WTC11 (cell line): ENCODE data around the gene PHACTR2. TPM values are rescaled to one million over a fixed set of nuclear protein-coding genes. Genes with fewer than 3 reads are reported as not detected.

Source experiments
- ATAC-seq: fragments of 200-7000 bp; cut with Tn5 transposase; 2 replicates; pipeline ENCODE4 v1.10.0; 2021; ENCODE audit warnings: mild to moderate bottlenecking, moderate library complexity
- CTCF ChIA-PET: fragments of 300-600 bp; sonication (Branson Sonifier 250); formaldehyde crosslinking; loops from one replicate; lab custom pipeline; 2021; ENCODE audit warnings: antibody characterized with exemption; lab: Charles Lee
- POLR2A ChIA-PET: fragments of 350-600 bp; sonication (Branson Sonifier 250); formaldehyde crosslinking; loops from one replicate; lab custom pipeline; 2021; ENCODE audit warnings: antibody characterized with exemption; lab: Charles Lee
- DNase-seq: peaks from one replicate; pipeline ENCODE4 v3.0.0; 2021; ENCODE audit warnings: low spot score
- H3K27ac Mint-ChIP-seq: 2 replicates; pipeline ENCODE4 v1.8.0; 2021; ENCODE audit warnings: mixed read lengths
- H3K27me3 Mint-ChIP-seq: 2 replicates; pipeline ENCODE4 v1.8.0; 2021; ENCODE audit warnings: low read depth, mild to moderate bottlenecking, moderate library complexity, mixed read lengths
- H3K36me3 Mint-ChIP-seq: 2 replicates; pipeline ENCODE4 v1.8.0; 2021; ENCODE audit warnings: mixed read lengths
- H3K4me1 Mint-ChIP-seq: 2 replicates; pipeline ENCODE4 v1.8.0; 2022; ENCODE audit warnings: mixed read lengths
- H3K4me3 Mint-ChIP-seq: 2 replicates; pipeline ENCODE4 v1.8.0; 2021; ENCODE audit warnings: mild to moderate bottlenecking, moderate library complexity, mixed read lengths
- H3K9me3 Mint-ChIP-seq: 2 replicates; pipeline ENCODE4 v1.8.0; 2021; ENCODE audit warnings: mixed read lengths
- ARID4B ChIP-seq: sonication (generic); formaldehyde crosslinking; IDR thresholded peaks from 2 replicates; pipeline ENCODE4 v1.8.0; 2023; ENCODE audit warnings: missing genetic modification reagents, mild to moderate bottlenecking, borderline replicate concordance
- ETV6 ChIP-seq: sonication (generic); formaldehyde crosslinking; IDR thresholded peaks from 2 replicates; pipeline ENCODE4 v1.8.1; 2022; ENCODE audit warnings: mild to moderate bottlenecking, missing genetic modification reagents
- FOXP1 ChIP-seq: sonication (generic); formaldehyde crosslinking; IDR thresholded peaks from 2 replicates; pipeline ENCODE4 v1.8.0; 2022; ENCODE audit warnings: missing genetic modification reagents, mild to moderate bottlenecking, moderate library complexity, borderline replicate concordance
- MYBL2 ChIP-seq: sonication (generic); formaldehyde crosslinking; IDR thresholded peaks from 2 replicates; pipeline ENCODE4 v1.8.1; 2023; ENCODE audit warnings: mild to moderate bottlenecking, moderate library complexity, missing genetic modification reagents
- NR2C2 ChIP-seq: sonication (generic); formaldehyde crosslinking; IDR thresholded peaks from 2 replicates; pipeline ENCODE4 v1.8.0; 2022; ENCODE audit warnings: mild to moderate bottlenecking, missing genetic modification reagents
- SP1 ChIP-seq: sonication (generic); formaldehyde crosslinking; conservative IDR thresholded peaks from 2 replicates; pipeline ENCODE4 v1.8.1; 2022; ENCODE audit warnings: missing genetic modification reagents
- TEAD4 ChIP-seq: sonication (generic); formaldehyde crosslinking; IDR thresholded peaks from 2 replicates; pipeline ENCODE4 v1.8.0; 2022; ENCODE audit warnings: mild to moderate bottlenecking, missing genetic modification reagents
- ZBTB21 ChIP-seq: sonication (generic); formaldehyde crosslinking; IDR thresholded peaks from 2 replicates; pipeline ENCODE4 v1.8.1; 2023; ENCODE audit warnings: mild to moderate bottlenecking, missing genetic modification reagents, borderline replicate concordance
- ZNF138 ChIP-seq: sonication (generic); formaldehyde crosslinking; conservative IDR thresholded peaks from 2 replicates; pipeline ENCODE4 v1.8.1; 2022; ENCODE audit warnings: mild to moderate bottlenecking, moderate library complexity, missing genetic modification reagents
- total RNA-seq: library from RNA; stranded (reverse); gene quantifications from 3 replicates; pipeline ENCODE4 v1.2.3, GENCODE V29; 2021
- TF ChIP-seq, protein P1 (sequence below): sonication (generic); formaldehyde crosslinking; IDR thresholded peaks from 2 replicates; pipeline ENCODE4 v1.8.1; 2023; ENCODE audit warnings: mild to moderate bottlenecking, moderate library complexity, missing genetic modification reagents
- TF ChIP-seq, protein P2 (sequence below): fragments of 200-600 bp; IDR thresholded peaks from 2 replicates; pipeline ENCODE4 v1.8.0; 2022; ENCODE audit warnings: antibody characterized with exemption
- TF ChIP-seq, protein P3 (sequence below): fragments of 250-450 bp; sonication (Bioruptor Pico); IDR thresholded peaks from 2 replicates; pipeline ENCODE4 v1.9.0; 2021; ENCODE audit warnings: mild to moderate bottlenecking, borderline replicate concordance
- TF ChIP-seq, protein P4 (sequence below): fragments of 250-450 bp; sonication (Bioruptor Pico); IDR thresholded peaks from 2 replicates; pipeline ENCODE4 v1.9.0; 2021; ENCODE audit warnings: mild to moderate bottlenecking
- TF ChIP-seq, protein P5 (sequence below): sonication (generic); formaldehyde crosslinking; IDR thresholded peaks from 2 replicates; pipeline ENCODE4 v1.8.0; 2022; ENCODE audit warnings: mild to moderate bottlenecking, missing genetic modification reagents
- TF ChIP-seq, protein P6 (sequence below): fragments of 250-450 bp; sonication (Bioruptor Pico); IDR thresholded peaks from 2 replicates; pipeline ENCODE4 v1.8.0; 2021; ENCODE audit warnings: mild to moderate bottlenecking

Gene PHACTR2
- total RNA-seq, 1 experiment from 2014 or later = 90.5 TPM

DNA sequence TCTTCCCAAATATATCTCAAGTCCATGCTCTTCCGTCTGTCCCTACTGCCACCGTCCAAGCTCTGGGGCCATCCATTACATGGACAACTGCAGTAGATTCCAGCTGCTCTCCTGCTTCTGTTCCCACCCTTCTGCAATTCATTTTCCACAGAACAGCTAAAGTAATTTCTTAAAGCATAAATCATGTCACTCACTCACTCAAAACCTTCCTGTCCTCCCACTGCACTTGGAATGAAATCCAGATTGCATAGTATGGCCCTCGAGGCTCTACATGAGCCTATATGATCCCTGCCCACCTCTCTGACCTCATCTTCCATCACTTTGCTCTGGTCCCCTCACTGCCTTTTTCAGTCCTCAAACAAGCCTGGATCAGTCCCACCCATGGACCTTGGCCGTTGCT lies 10.9 kb downstream of the PHACTR2 start:
- Mint-ChIP-seq H3K27me3 (no peaks in the 10 kb centered on the region), H3K4me1 (peaks cover 71% of the 10 kb centered on the region), H3K27ac (peak overlapping the region; percentile 66), H3K9me3 (peaks cover under 1% of the 10 kb centered on the region; the same call in 1 of the 2 replicates), H3K4me3 (no peak overlapping the region), H3K36me3 (peaks cover 17% of the 10 kb centered on the region)
- no peak for DNase-seq
- no peak for ATAC-seq
- CTCF ChIA-PET = interaction anchor here (1.3 to 1.7 kb wide), 2 partner anchors 9 to 11 kb away, joined by 4 to 5 read pairs; no protein-coding TSS in a partner anchor
- TF ChIP-seq ARID4B (CRISPR knock-in tag) (no peak), ZBTB21 (CRISPR knock-in tag) (no peak), SP1 (no peak), ETV6 (CRISPR knock-in tag) (no peak), MYBL2 (CRISPR knock-in tag) (no peak), FOXP1 (CRISPR knock-in tag) (no peak)
- TF ChIP-seq, protein P1, sequence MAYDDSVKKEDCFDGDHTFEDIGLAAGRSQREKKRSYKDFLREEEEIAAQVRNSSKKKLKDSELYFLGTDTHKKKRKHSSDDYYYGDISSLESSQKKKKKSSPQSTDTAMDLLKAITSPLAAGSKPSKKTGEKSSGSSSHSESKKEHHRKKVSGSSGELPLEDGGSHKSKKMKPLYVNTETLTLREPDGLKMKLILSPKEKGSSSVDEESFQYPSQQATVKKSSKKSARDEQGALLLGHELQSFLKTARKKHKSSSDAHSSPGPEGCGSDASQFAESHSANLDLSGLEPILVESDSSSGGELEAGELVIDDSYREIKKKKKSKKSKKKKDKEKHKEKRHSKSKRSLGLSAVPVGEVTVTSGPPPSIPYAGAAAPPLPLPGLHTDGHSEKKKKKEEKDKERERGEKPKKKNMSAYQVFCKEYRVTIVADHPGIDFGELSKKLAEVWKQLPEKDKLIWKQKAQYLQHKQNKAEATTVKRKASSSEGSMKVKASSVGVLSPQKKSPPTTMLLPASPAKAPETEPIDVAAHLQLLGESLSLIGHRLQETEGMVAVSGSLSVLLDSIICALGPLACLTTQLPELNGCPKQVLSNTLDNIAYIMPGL (CRISPR knock-in tag) = no peak
- TF ChIP-seq, protein P2, sequence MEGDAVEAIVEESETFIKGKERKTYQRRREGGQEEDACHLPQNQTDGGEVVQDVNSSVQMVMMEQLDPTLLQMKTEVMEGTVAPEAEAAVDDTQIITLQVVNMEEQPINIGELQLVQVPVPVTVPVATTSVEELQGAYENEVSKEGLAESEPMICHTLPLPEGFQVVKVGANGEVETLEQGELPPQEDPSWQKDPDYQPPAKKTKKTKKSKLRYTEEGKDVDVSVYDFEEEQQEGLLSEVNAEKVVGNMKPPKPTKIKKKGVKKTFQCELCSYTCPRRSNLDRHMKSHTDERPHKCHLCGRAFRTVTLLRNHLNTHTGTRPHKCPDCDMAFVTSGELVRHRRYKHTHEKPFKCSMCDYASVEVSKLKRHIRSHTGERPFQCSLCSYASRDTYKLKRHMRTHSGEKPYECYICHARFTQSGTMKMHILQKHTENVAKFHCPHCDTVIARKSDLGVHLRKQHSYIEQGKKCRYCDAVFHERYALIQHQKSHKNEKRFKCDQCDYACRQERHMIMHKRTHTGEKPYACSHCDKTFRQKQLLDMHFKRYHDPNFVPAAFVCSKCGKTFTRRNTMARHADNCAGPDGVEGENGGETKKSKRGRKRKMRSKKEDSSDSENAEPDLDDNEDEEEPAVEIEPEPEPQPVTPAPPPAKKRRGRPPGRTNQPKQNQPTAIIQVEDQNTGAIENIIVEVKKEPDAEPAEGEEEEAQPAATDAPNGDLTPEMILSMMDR = no peak
- TF ChIP-seq, protein P3, sequence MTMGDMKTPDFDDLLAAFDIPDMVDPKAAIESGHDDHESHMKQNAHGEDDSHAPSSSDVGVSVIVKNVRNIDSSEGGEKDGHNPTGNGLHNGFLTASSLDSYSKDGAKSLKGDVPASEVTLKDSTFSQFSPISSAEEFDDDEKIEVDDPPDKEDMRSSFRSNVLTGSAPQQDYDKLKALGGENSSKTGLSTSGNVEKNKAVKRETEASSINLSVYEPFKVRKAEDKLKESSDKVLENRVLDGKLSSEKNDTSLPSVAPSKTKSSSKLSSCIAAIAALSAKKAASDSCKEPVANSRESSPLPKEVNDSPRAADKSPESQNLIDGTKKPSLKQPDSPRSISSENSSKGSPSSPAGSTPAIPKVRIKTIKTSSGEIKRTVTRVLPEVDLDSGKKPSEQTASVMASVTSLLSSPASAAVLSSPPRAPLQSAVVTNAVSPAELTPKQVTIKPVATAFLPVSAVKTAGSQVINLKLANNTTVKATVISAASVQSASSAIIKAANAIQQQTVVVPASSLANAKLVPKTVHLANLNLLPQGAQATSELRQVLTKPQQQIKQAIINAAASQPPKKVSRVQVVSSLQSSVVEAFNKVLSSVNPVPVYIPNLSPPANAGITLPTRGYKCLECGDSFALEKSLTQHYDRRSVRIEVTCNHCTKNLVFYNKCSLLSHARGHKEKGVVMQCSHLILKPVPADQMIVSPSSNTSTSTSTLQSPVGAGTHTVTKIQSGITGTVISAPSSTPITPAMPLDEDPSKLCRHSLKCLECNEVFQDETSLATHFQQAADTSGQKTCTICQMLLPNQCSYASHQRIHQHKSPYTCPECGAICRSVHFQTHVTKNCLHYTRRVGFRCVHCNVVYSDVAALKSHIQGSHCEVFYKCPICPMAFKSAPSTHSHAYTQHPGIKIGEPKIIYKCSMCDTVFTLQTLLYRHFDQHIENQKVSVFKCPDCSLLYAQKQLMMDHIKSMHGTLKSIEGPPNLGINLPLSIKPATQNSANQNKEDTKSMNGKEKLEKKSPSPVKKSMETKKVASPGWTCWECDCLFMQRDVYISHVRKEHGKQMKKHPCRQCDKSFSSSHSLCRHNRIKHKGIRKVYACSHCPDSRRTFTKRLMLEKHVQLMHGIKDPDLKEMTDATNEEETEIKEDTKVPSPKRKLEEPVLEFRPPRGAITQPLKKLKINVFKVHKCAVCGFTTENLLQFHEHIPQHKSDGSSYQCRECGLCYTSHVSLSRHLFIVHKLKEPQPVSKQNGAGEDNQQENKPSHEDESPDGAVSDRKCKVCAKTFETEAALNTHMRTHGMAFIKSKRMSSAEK (CRISPR knock-in tag) = no peak
- POLR2A ChIA-PET = no interaction called here

DNA sequence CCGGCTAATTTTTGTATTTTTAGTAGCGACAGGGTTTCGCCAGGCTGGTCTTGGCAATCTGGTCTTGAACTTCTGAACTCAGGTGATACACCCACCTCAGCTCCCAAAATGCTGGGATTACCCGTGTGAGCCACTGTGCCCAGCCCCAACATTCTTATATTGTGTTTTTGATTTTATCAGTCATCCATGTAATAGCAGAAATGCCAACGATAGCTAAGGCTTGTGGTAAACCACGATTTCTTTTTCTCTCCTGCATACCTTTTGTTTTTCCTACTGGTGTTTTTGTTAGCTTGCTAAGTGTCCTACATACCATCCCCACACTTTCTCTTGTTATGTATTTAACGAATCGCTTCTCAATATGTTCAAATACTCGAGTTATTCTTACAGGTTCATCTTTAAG lies 12.1 kb downstream of the PHACTR2 start:
- peaks cover 78% of the 10 kb centered on the region for H3K4me1 Mint-ChIP-seq
- H3K27me3 Mint-ChIP-seq = no peaks in the 10 kb centered on the region
- peak overlapping the region; percentile 60 for H3K27ac Mint-ChIP-seq
- ChIA-PET CTCF (interaction anchor here (0.7 to 1.7 kb wide), 5 partner anchors 10 to 114 kb away, joined by 4 to 6 read pairs (median 4); no protein-coding TSS in a partner anchor), POLR2A (no interaction called here)
- peak; percentile 62 for ATAC-seq
- peaks cover 7% of the 10 kb centered on the region; the same call in 1 of the 2 replicates for H3K36me3 Mint-ChIP-seq
- no peaks in the 10 kb centered on the region; the same call in 1 of the 2 replicates for H3K9me3 Mint-ChIP-seq
- peak overlapping the region; percentile 20 for H3K4me3 Mint-ChIP-seq
- DNase-seq = no peak
- no peak for TF ChIP-seq ZNF138 (CRISPR knock-in tag)
- TF ChIP-seq TEAD4 (CRISPR knock-in tag) = no peak
- TF ChIP-seq, protein P4, sequence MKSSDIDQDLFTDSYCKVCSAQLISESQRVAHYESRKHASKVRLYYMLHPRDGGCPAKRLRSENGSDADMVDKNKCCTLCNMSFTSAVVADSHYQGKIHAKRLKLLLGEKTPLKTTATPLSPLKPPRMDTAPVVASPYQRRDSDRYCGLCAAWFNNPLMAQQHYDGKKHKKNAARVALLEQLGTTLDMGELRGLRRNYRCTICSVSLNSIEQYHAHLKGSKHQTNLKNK = no peak
- TF ChIP-seq, protein P5, sequence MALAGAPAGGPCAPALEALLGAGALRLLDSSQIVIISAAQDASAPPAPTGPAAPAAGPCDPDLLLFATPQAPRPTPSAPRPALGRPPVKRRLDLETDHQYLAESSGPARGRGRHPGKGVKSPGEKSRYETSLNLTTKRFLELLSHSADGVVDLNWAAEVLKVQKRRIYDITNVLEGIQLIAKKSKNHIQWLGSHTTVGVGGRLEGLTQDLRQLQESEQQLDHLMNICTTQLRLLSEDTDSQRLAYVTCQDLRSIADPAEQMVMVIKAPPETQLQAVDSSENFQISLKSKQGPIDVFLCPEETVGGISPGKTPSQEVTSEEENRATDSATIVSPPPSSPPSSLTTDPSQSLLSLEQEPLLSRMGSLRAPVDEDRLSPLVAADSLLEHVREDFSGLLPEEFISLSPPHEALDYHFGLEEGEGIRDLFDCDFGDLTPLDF (CRISPR knock-in tag) = no peak
- TF ChIP-seq, protein P6, sequence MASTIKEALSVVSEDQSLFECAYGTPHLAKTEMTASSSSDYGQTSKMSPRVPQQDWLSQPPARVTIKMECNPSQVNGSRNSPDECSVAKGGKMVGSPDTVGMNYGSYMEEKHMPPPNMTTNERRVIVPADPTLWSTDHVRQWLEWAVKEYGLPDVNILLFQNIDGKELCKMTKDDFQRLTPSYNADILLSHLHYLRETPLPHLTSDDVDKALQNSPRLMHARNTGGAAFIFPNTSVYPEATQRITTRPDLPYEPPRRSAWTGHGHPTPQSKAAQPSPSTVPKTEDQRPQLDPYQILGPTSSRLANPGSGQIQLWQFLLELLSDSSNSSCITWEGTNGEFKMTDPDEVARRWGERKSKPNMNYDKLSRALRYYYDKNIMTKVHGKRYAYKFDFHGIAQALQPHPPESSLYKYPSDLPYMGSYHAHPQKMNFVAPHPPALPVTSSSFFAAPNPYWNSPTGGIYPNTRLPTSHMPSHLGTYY (CRISPR knock-in tag) = no peak
- TF ChIP-seq, protein P1 (CRISPR knock-in tag) = no peak
- no peak for TF ChIP-seq NR2C2 (CRISPR knock-in tag)
